ENCODE measurements around the gene MYL5. TPM values are rescaled to one million over a fixed set of nuclear protein-coding genes. Genes with fewer than 3 reads are reported as not detected.
"Not testable (repeated sequence)": the region's sequence is repeated elsewhere in the genome, so short reads cannot be mapped to it uniquely, and the experiment has no call there.

Gene MYL5
- total and polyA plus RNA-seq, 2 donors (not counting 1 experiment from before 2014, with no cell fraction given): 9.6 to 14.4 TPM

DNA sequence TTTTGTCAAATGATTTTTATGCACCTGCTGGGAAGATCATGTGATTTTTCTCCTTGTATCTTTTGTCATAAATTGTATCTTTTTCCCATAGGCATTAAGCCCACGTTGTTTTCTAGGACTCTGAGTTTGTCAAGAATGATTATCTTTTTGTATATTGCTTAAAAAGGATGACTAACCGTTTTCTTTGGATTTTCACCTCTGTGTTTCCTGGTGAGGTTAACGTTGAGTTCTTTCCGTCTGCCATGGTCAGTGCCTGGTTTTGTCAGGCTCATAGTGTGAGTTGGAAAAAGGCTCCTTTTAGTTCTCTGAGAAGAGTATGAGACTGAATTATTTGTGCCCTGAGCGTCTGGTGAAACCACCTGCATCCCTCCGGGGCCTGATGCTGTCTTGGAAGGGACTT lies 53.2 kb downstream of the MYL5 start:
- no peak for DNase-seq (ENCODE audit: low read depth in 2 of 2)
- H3K9ac ChIP-seq (ENCODE audit: insufficient read depth, low read length): no peak overlapping the region
- H3K4me2 ChIP-seq (ENCODE audit: extremely low read depth, insufficient read depth, low read length): no peak overlapping the region
- H3K27me3 ChIP-seq (ENCODE audit: control insufficient read depth, insufficient read depth, low read length): no peaks in the 10 kb centered on the region
- peaks cover 49% of the 10 kb centered on the region for H3K79me2 ChIP-seq (ENCODE audit: control insufficient read depth, insufficient read depth, low read length)
- no peaks in the 10 kb centered on the region for H3K9me3 ChIP-seq (ENCODE audit: control insufficient read depth, insufficient read depth, low read depth, low read length)
- H3K4me3 ChIP-seq (replicated peaks in 1 of 4; ENCODE audit: control extremely low read depth in 1 of 4, insufficient read depth in 1 of 4, low read depth in 3 of 4, low read length in 4 of 4): no peak overlapping the region
- peaks cover 11% of the 10 kb centered on the region for H3K4me1 ChIP-seq (ENCODE audit: control insufficient read depth, extremely low read depth, insufficient read depth, low read length)
- no peak for TF ChIP-seq EZH2 (IDR thresholded peaks at IDR 0.05; ENCODE audit: low read length, missing control alignments)
- H4K20me1 ChIP-seq (ENCODE audit: control insufficient read depth, extremely low read depth, insufficient read depth, low read length): no peaks in the 10 kb centered on the region
- peaks cover 14% of the 10 kb centered on the region for H3K36me3 ChIP-seq (ENCODE audit: control insufficient read depth, insufficient read depth, low read length)
- no peak overlapping the region for H2AFZ ChIP-seq (ENCODE audit: low read length)
- H3K27ac ChIP-seq (ENCODE audit: insufficient read depth, low read length): no peak overlapping the region

DNA sequence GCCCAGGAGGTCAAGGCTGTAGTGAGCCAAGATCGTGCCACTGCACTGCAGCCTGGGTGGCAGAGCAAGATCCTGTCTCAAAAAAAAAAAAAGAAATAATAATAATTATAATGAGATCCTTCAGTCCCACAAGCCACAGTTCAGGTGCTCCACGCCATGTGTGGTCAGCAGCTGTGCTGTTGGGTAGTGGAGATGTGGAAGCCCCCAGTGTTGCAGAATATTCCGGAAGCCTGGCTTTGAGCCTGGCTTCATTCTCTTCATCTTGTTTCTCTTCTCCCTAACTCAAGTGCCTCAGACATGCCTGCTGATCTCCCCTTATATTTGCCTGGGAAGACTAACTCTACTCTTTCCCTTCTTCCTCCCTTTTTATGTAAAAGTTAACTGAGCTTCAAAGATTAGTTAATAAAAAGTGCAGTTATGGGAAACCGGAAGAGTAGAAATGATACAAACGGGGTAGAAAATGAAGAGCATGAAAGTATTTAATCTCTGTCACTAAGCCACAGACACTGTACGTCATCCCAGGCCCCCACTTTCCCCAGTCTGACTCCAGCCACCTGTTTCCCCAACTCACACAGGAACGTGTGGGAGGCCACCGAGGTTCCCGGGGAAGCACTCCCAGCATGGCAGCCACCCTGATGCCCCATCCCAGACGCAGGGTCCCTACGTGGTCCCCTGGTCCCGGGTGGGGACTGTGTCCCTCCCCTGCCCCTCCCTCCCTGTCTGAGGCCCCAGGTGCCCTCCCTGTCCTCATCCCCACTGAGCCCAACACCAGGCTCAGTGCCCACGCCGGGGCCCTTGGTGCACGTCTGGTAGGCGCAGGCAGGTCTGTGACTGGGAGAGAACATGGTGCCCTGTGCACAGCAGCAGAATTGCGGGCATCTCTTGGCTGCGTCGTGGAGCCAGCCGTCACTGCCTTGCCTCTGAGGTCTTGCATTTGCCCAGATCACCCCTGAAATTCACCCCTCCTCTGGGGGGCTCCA lies 55.3 kb downstream of the MYL5 start:
- Histone ChIP-seq H3K4me1 (ENCODE audit: control insufficient read depth, extremely low read depth, insufficient read depth, low read length) (peaks cover 6% of the 10 kb centered on the region), H3K36me3 (ENCODE audit: control insufficient read depth, insufficient read depth, low read length) (peaks cover 27% of the 10 kb centered on the region), H3K9ac (ENCODE audit: insufficient read depth, low read length) (no peak overlapping the region), H3K4me3 (replicated peaks in 1 of 4; ENCODE audit: control extremely low read depth in 1 of 4, insufficient read depth in 1 of 4, low read depth in 3 of 4, low read length in 4 of 4) (no peak overlapping the region), H3K9me3 (ENCODE audit: control insufficient read depth, insufficient read depth, low read depth, low read length) (no peaks in the 10 kb centered on the region), H4K20me1 (ENCODE audit: control insufficient read depth, extremely low read depth, insufficient read depth, low read length) (no peaks in the 10 kb centered on the region), H3K27ac (ENCODE audit: insufficient read depth, low read length) (no peak overlapping the region), H2AFZ (ENCODE audit: low read length) (no peak overlapping the region), H3K27me3 (ENCODE audit: control insufficient read depth, insufficient read depth, low read length) (no peaks in the 10 kb centered on the region), H3K4me2 (ENCODE audit: extremely low read depth, insufficient read depth, low read length) (no peak overlapping the region), H3K79me2 (ENCODE audit: control insufficient read depth, insufficient read depth, low read length) (peaks cover 36% of the 10 kb centered on the region)
- TF ChIP-seq, protein P1, sequence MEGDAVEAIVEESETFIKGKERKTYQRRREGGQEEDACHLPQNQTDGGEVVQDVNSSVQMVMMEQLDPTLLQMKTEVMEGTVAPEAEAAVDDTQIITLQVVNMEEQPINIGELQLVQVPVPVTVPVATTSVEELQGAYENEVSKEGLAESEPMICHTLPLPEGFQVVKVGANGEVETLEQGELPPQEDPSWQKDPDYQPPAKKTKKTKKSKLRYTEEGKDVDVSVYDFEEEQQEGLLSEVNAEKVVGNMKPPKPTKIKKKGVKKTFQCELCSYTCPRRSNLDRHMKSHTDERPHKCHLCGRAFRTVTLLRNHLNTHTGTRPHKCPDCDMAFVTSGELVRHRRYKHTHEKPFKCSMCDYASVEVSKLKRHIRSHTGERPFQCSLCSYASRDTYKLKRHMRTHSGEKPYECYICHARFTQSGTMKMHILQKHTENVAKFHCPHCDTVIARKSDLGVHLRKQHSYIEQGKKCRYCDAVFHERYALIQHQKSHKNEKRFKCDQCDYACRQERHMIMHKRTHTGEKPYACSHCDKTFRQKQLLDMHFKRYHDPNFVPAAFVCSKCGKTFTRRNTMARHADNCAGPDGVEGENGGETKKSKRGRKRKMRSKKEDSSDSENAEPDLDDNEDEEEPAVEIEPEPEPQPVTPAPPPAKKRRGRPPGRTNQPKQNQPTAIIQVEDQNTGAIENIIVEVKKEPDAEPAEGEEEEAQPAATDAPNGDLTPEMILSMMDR (conservative IDR thresholded peaks at IDR 0.05 in 1 of 2, IDR thresholded peaks at IDR 0.05 in 1 of 2; ENCODE audit: low read depth in 1 of 2, low read length in 2 of 2): no peak
- TF ChIP-seq EZH2 (IDR thresholded peaks at IDR 0.05; ENCODE audit: low read length, missing control alignments): no peak
- no peak for DNase-seq (ENCODE audit: low read depth in 2 of 2)

DNA sequence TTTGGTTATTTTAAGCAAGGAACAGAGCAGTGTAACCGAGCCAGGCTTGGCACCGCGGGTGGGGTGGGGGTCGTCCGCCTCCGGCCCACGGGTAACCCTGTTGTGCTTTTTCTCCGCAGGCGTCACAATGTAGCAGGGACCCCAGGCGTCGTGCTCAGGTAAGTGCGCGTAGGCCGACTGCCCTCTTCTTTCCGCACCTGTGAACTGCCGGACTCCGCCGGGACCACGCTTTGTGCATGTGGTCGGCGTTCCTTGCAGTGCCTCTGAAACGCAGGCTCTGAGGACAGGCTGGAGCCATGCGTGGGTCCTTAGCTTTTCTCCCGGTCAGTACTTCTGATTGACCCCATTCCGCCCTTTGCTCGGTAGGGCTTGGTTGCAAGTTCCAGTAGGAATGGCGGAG lies 56.2 kb downstream of the MYL5 start:
- TF ChIP-seq, protein P1 (conservative IDR thresholded peaks at IDR 0.05 in 1 of 2, IDR thresholded peaks at IDR 0.05 in 1 of 2; ENCODE audit: low read depth in 1 of 2, low read length in 2 of 2): no peak
- no peak for TF ChIP-seq EZH2 (IDR thresholded peaks at IDR 0.05; ENCODE audit: low read length, missing control alignments)
- Histone ChIP-seq H3K79me2 (ENCODE audit: control insufficient read depth, insufficient read depth, low read length) (peaks cover 30% of the 10 kb centered on the region), H3K9me3 (ENCODE audit: control insufficient read depth, insufficient read depth, low read depth, low read length) (no peaks in the 10 kb centered on the region), H3K36me3 (ENCODE audit: control insufficient read depth, insufficient read depth, low read length) (peaks cover 34% of the 10 kb centered on the region), H3K27me3 (ENCODE audit: control insufficient read depth, insufficient read depth, low read length) (no peaks in the 10 kb centered on the region), H2AFZ (ENCODE audit: low read length) (no peak overlapping the region), H3K4me1 (ENCODE audit: control insufficient read depth, extremely low read depth, insufficient read depth, low read length) (peaks cover 6% of the 10 kb centered on the region), H3K27ac (ENCODE audit: insufficient read depth, low read length) (no peak overlapping the region), H4K20me1 (ENCODE audit: control insufficient read depth, extremely low read depth, insufficient read depth, low read length) (no peaks in the 10 kb centered on the region), H3K9ac (ENCODE audit: insufficient read depth, low read length) (no peak overlapping the region), H3K4me2 (ENCODE audit: extremely low read depth, insufficient read depth, low read length) (no peak overlapping the region), H3K4me3 (replicated peaks in 1 of 4; ENCODE audit: control extremely low read depth in 1 of 4, insufficient read depth in 1 of 4, low read depth in 3 of 4, low read length in 4 of 4) (no peak overlapping the region)
- DNase-seq (ENCODE audit: low read depth in 2 of 2): no peak

DNA sequence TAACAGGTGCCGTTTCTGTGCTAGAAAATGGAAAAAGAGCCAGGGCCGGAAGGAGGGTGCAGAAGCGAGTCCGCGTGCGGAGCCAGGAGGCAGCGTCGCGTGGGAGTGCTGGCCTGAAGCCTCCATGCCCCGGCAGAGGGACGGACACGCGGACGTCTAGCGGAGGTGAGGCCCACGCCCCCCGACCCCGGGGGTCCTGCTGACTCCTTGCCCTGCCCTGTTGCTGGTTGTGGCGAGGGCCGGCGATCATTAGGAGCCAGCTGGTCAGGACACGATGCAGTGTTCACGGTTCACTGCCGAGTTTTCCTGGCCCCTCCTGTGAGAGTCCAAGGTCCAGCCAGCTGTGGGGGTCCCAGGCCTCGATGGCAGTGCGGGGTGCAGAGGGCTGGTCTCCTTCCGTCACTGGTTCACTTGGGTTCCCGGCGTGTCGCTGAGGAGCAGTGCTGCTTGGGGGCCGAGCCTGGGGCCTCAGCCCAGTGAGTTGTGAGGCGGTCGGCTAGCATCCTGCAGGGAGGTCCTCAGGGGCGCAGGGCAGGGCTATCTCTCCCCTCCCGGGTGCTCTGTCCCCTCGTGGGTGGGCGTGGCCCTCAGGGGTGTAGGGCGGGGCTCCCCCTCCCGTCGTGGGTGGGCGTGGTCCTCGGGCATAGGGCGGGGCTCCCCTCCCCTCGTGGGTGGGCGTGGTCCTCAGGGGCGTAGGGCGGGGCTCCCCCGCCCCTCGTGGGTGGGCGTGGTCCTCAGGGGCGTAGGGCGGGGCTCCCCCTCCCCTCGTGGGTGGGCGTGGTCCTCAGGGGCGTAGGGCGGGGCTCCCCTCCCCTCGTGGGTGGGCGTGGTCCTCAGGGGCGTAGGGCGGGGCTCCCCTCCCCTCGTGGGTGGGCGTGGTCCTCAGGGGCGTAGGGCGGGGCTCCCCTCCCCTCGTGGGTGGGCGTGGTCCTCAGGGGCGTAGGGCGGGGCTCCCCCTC lies 56.9 kb downstream of the MYL5 start:
- DNase-seq (ENCODE audit: low read depth in 2 of 2); H3K27me3 ChIP-seq (ENCODE audit: control insufficient read depth, insufficient read depth, low read length); H4K20me1 ChIP-seq (ENCODE audit: control insufficient read depth, extremely low read depth, insufficient read depth, low read length): not testable (repeated sequence)

More for the DNA sequence above, 56.9 kb downstream of the MYL5 start:
- not testable (repeated sequence) for H2AFZ ChIP-seq (ENCODE audit: low read length); H3K4me1 ChIP-seq (ENCODE audit: control insufficient read depth, extremely low read depth, insufficient read depth, low read length); H3K9ac ChIP-seq (ENCODE audit: insufficient read depth, low read length); H3K9me3 ChIP-seq (ENCODE audit: control insufficient read depth, insufficient read depth, low read depth, low read length); H3K27ac ChIP-seq (ENCODE audit: insufficient read depth, low read length); H3K4me2 ChIP-seq (ENCODE audit: extremely low read depth, insufficient read depth, low read length); H3K4me3 ChIP-seq (replicated peaks in 1 of 4; ENCODE audit: control extremely low read depth in 1 of 4, insufficient read depth in 1 of 4, low read depth in 3 of 4, low read length in 4 of 4)
- Histone ChIP-seq H3K36me3 (ENCODE audit: control insufficient read depth, insufficient read depth, low read length) (peaks cover 36% of the 10 kb centered on the region), H3K79me2 (ENCODE audit: control insufficient read depth, insufficient read depth, low read length) (peaks cover 23% of the 10 kb centered on the region)
